GM19193 (cell line): Measurements from ENCODE around the gene FNBP1.

Experiments used
- POLR2A ChIP-seq: IDR thresholded peaks from 4 replicates; pipeline ENCODE4 v1.6.1; 2011; ENCODE audit not compliant: insufficient read depth, insufficient read length; ENCODE audit errors: extremely low read depth

The FNBP1 gene

GRCh38 chr9:129860653-129861446 lies 182.1 kb downstream of the FNBP1 start:
- no peak for TF ChIP-seq POLR2A

- no peak for TF ChIP-seq POLR2A
These were observed 184.6 kb downstream of the FNBP1 start for GRCh38 chr9:129858167-129858962.

GRCh38 chr9:129857207-129857606 lies 185.8 kb downstream of the FNBP1 start:
- no peak for TF ChIP-seq POLR2A

GRCh38 chr9:129854588-129855110 lies 188.3 kb downstream of the FNBP1 start:
- TF ChIP-seq POLR2A: no peak

GRCh38 chr9:129853614-129854013 lies 189.4 kb downstream of the FNBP1 start:
- TF ChIP-seq POLR2A: no peak

GRCh38 chr9:129852579-129852978 lies 190.4 kb downstream of the FNBP1 start:
- no peak for TF ChIP-seq POLR2A

GRCh38 chr9:129851821-129852220 lies 191.2 kb downstream of the FNBP1 start:
- TF ChIP-seq POLR2A: no peak

- TF ChIP-seq POLR2A: no peak
These were observed 192.0 kb downstream of the FNBP1 start for GRCh38 chr9:129850821-129851550.

- no peak for TF ChIP-seq POLR2A
These were observed 193.1 kb downstream of the FNBP1 start for GRCh38 chr9:129849901-129850300.

- no peak for TF ChIP-seq POLR2A
These were observed 194.1 kb downstream of the FNBP1 start for GRCh38 chr9:129848712-129849441.

- no peak for TF ChIP-seq POLR2A
These were observed 197.6 kb downstream of the FNBP1 start for GRCh38 chr9:129845373-129845772.

GRCh38 chr9:129841071-129841470 lies 201.9 kb downstream of the FNBP1 start:
- no peak for TF ChIP-seq POLR2A

GRCh38 chr9:129840034-129840433 lies 203.0 kb downstream of the FNBP1 start:
- TF ChIP-seq POLR2A: no peak

GRCh38 chr9:129839324-129840023 lies 203.5 kb downstream of the FNBP1 start:
- no peak for TF ChIP-seq POLR2A
